ENCODE results near the gene ZFP36L1.

Gene ZFP36L1

GRCh38 chr14:68749487-68750475 is 43.1 kb downstream of the ZFP36L1 start:
- H3K27me3 ChIP-seq (replicated peaks): no peaks in the 10 kb centered on the region
- no peaks in the 10 kb centered on the region for H3K36me3 ChIP-seq (replicated peaks)
- TF ChIP-seq, protein P1, sequence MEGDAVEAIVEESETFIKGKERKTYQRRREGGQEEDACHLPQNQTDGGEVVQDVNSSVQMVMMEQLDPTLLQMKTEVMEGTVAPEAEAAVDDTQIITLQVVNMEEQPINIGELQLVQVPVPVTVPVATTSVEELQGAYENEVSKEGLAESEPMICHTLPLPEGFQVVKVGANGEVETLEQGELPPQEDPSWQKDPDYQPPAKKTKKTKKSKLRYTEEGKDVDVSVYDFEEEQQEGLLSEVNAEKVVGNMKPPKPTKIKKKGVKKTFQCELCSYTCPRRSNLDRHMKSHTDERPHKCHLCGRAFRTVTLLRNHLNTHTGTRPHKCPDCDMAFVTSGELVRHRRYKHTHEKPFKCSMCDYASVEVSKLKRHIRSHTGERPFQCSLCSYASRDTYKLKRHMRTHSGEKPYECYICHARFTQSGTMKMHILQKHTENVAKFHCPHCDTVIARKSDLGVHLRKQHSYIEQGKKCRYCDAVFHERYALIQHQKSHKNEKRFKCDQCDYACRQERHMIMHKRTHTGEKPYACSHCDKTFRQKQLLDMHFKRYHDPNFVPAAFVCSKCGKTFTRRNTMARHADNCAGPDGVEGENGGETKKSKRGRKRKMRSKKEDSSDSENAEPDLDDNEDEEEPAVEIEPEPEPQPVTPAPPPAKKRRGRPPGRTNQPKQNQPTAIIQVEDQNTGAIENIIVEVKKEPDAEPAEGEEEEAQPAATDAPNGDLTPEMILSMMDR (IDR thresholded peaks at IDR 0.05; ENCODE audit: low read depth, low read length, missing control alignments): no peak
- in situ Hi-C loops (cut with HindIII; ENCODE audit: low pct_ligation_motif_present, low sequenced_read_pairs): no loop called here
- no peak for DNase-seq
- H3K4me3 ChIP-seq (ENCODE audit: low read depth, low read length): no peak overlapping the region
- no peak overlapping the region for H3K27ac ChIP-seq

- no peak for DNase-seq
- Histone ChIP-seq H3K36me3 (replicated peaks) (no peaks in the 10 kb centered on the region), H3K4me3 (ENCODE audit: low read depth, low read length) (no peak overlapping the region), H3K27me3 (replicated peaks) (no peaks in the 10 kb centered on the region), H3K27ac (no peak overlapping the region)
- in situ Hi-C loops (cut with HindIII; ENCODE audit: low pct_ligation_motif_present, low sequenced_read_pairs): no loop called here
- TF ChIP-seq, protein P1 (IDR thresholded peaks at IDR 0.05; ENCODE audit: low read depth, low read length, missing control alignments): no peak
Measured at GRCh38 chr14:68748691-68749090, 44.2 kb downstream of the ZFP36L1 start.

DNA sequence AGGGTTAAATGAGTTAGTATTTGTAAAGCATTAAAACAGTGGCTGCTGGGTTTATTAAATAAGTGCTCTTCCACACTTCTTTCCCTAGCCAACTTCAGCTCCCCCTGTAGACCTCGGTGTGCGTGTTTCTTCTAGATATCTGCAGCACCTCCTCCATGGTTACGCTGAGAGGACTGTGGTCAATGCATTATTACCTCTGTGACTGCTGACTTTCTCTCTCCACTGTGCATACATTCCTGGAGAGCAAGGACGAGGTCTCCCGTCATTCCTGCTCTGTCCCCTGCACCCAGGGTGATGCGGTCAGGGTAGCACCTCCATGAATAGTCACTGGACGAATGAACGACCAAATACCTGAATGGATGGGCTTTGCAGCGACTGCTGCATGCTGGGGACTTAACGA is 44.6 kb downstream of the ZFP36L1 start:
- DNase-seq: no peak
- Histone ChIP-seq H3K36me3 (replicated peaks) (no peaks in the 10 kb centered on the region), H3K4me3 (ENCODE audit: low read depth, low read length) (no peak overlapping the region), H3K27me3 (replicated peaks) (no peaks in the 10 kb centered on the region), H3K27ac (no peak overlapping the region)
- in situ Hi-C loops (cut with HindIII; ENCODE audit: low pct_ligation_motif_present, low sequenced_read_pairs): no loop called here
- TF ChIP-seq, protein P1 (IDR thresholded peaks at IDR 0.05; ENCODE audit: low read depth, low read length, missing control alignments): no peak

DNA sequence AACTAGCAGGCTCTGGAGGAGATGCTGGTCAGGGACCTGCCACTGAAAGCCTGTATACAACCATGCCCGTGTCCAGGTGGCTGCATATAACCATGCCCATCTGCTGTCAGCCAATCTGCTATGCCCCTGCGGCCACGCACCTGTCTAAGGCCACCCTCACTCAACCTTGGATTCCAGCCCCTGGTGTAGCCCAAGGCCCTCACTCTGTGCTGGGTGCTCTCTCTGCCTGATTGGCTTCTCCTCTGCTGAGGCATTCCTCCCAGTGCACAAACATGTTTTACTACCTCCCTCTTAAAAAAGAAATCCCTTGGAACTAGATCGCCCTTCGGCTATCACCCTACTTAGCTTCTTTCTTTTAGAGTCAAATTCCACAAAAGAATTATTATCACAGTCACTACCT is 45.5 kb downstream of the ZFP36L1 start:
- in situ Hi-C loops (cut with HindIII; ENCODE audit: low pct_ligation_motif_present, low sequenced_read_pairs): no loop called here

DNA sequence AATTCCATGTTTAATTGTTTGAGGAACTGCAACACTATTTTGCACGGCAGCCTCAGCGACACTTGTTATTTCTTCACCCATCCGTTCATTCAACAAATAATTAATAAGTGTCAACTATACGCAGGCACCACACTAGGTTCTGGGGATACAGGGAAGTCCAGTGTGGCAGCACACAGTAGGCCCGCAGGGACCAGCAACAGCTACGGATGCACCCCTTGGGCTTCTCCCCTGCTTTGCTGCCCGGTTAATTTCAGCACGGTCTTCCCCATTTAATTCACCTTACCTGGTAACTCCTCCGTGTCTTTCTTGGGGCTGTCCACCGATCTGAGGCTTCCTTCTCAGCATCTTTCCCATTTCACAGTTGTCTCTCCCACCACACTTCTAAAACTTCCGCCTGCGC is 48.3 kb downstream of the ZFP36L1 start:
- Histone ChIP-seq H3K27me3 (replicated peaks) (no peaks in the 10 kb centered on the region), H3K27ac (no peak overlapping the region), H3K36me3 (replicated peaks) (no peaks in the 10 kb centered on the region), H3K4me3 (ENCODE audit: low read depth, low read length) (no peak overlapping the region)
- TF ChIP-seq, protein P1 (IDR thresholded peaks at IDR 0.05; ENCODE audit: low read depth, low read length, missing control alignments): no peak
- no peak for DNase-seq
- in situ Hi-C loops (cut with HindIII; ENCODE audit: low pct_ligation_motif_present, low sequenced_read_pairs): no loop called here

More for the DNA sequence above, 45.5 kb downstream of the ZFP36L1 start:
- TF ChIP-seq, protein P1 (IDR thresholded peaks at IDR 0.05; ENCODE audit: low read depth, low read length, missing control alignments): no peak
- Histone ChIP-seq H3K36me3 (replicated peaks) (no peaks in the 10 kb centered on the region), H3K27me3 (replicated peaks) (no peaks in the 10 kb centered on the region), H3K27ac (no peak overlapping the region), H3K4me3 (ENCODE audit: low read depth, low read length) (no peak overlapping the region)
- no peak for DNase-seq

All from brain microvascular endothelial cell (primary cell).